ENCODE results near the gene OMP. TPM values are rescaled to one million over a fixed set of nuclear protein-coding genes. Genes with fewer than 3 reads are reported as not detected.

Gene OMP
- total and polyA plus RNA-seq, 7 donors, result 0.32 TPM; not detected in 6

DNA sequence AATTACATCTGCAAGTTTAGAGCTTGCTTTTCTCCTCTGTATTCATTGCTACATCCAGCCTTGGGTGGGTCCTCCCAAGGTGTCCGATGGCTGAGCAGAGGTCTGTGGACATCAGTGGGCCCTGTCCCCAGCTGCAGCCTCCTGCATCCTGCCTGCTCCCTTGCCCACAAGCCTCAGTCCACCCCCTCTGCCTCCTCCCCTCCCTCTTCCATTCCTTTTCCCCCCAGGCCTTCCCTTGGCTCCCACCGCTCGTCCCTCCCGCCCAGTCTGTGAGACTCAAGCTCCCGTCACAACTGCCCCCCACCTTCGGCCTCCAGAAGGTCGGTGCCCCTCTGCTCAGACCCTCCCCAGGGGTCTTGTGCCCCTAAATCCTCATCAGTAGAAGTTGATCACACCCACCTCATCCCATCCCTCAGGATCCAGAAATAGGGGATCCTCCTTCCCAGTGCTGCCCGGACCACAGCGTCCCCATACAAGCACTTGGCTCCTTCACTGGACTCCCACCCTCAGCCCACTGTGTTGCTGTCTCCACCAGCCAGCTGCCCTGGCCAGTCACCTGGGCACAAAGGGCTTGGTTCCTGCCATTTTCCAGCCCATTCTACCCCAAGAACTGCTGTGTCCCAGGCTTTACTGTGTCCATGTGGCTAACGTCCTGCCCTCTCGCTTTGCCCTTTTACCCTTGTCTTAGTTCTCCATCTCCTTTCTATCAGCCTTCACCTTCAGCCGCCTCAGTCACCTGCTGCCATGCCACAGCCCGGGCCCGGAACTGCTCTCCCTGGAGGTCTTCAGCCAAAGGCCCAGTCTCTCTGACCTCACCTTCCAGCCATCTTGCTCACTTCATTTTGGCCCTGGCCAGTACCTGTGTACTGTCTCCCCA is 2.2 kb upstream of the OMP start:
- intact Hi-C loops (cut with DNase I), result no loop called here
- no peaks in the 10 kb centered on the region for H3K9me3 ChIP-seq
- no peaks in the 10 kb centered on the region for H3K4me1 ChIP-seq
- no peak for ATAC-seq
- H3K27me3 ChIP-seq (ENCODE audit: insufficient read depth in 3 of 3, low read length in 2 of 3), result no peaks in the 10 kb centered on the region
- H3K36me3 ChIP-seq (ENCODE audit: insufficient read depth in 1 of 2, low read depth in 1 of 2), result no peaks in the 10 kb centered on the region
- no peak for TF ChIP-seq CTCF (IDR thresholded peaks at IDR 0.05)
- H3K27ac ChIP-seq, result no peak overlapping the region
- 91 to 95% (median 93%) methylated on average over 14 of the region's 14 CpGs for WGBS, 3 donors
- DNase-seq, result peak; percentile 1 to 40
- H3K4me3 ChIP-seq, result no peak overlapping the region

DNA sequence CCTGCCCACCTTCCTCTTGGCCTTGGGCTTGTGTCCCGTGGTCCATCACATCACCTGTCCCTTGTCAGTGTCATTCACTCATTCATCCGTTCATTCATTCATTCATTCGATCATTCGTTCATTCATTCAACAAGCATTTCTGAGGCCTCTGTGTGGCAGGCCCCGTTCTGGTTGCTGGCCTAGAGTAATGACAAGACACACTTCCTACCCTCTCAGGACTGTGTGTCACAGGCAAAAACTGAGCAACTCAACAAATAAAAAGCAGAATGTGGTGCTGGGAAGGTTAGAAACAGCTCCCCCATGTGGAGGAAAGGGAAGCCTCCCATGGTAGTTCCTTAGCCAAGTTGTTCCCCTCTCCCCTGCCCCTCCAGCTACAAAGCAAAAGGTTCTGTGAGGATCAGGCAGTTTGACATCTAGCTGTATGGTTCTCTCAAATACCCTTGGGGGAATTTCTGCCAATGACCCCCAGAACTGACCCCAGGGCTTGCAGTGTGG is 1.6 kb upstream of the OMP start:
- TF ChIP-seq CTCF (IDR thresholded peaks at IDR 0.05), result peak; percentile 8
- Histone ChIP-seq H3K27ac (no peak overlapping the region), H3K36me3 (ENCODE audit: insufficient read depth in 1 of 2, low read depth in 1 of 2) (no peaks in the 10 kb centered on the region), H3K4me1 (no peaks in the 10 kb centered on the region), H3K4me3 (no peak overlapping the region), H3K9me3 (no peaks in the 10 kb centered on the region), H3K27me3 (ENCODE audit: insufficient read depth in 3 of 3, low read length in 2 of 3) (no peaks in the 10 kb centered on the region)
- ATAC-seq (no peak), DNase-seq (peak in 1 of 2 donors; percentile 28)
- 85 to 92% (median 91%) methylated on average over 5 of the region's 5 CpGs for WGBS, 3 donors
- intact Hi-C loops (cut with DNase I), result no loop called here

DNA sequence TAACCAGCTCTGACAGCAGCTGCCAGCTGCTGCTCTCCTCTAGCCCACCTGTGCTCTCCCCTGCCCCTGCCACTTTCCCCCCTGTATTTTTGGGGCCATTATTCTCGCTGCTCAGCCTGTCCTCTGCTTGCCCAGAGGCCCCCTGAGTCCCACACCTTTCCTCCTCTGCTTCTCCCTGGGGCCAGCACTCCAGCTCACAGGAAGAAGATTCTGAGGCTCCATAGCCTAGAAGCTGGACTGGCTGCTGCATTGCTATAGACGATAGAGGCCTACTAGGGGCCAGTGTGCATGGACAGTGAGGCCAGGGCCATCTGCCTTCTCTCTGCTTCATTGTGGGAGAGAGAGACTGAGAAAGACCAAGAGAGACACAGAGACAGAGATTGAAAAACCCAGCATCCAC is 679 bp downstream of the OMP start:
- DNase-seq (no peak), ATAC-seq (no peak)
- Histone ChIP-seq H3K36me3 (ENCODE audit: insufficient read depth in 1 of 2, low read depth in 1 of 2) (no peaks in the 10 kb centered on the region), H3K9me3 (no peaks in the 10 kb centered on the region), H3K27me3 (ENCODE audit: insufficient read depth in 3 of 3, low read length in 2 of 3) (no peaks in the 10 kb centered on the region), H3K4me1 (no peaks in the 10 kb centered on the region), H3K4me3 (no peak overlapping the region), H3K27ac (no peak overlapping the region)
- no peak for TF ChIP-seq CTCF (IDR thresholded peaks at IDR 0.05)
- 67 to 82% (median 76%) methylated on average over 2 of the region's 2 CpGs for WGBS, 3 donors
- intact Hi-C loops (cut with DNase I), result no loop called here

DNA sequence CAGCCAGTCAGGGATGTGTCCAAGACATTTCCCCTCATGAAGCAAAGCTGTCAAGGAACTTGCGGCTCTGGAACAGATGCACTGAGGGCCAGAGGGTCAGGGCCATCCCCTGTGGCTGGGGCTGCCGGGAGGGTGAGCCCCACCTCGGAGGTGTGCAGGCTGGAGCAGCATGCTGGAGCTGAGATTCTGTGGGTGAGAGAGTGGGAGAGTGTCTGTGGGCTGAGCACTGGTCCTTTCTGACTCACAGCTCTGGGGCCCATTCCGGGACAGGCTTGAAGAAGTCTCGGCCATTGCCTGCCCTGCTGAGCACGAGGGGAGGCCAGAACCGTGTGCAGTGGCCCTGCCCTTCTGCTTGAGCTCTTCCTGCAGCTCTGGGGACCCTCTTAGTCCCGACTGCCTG is 2.1 kb downstream of the OMP start:
- H3K4me1 ChIP-seq, result no peaks in the 10 kb centered on the region
- H3K36me3 ChIP-seq (ENCODE audit: insufficient read depth in 1 of 2, low read depth in 1 of 2), result no peaks in the 10 kb centered on the region
- TF ChIP-seq CTCF (IDR thresholded peaks at IDR 0.05), result no peak
- no peaks in the 10 kb centered on the region for H3K9me3 ChIP-seq
- no peak overlapping the region for H3K27ac ChIP-seq
- H3K27me3 ChIP-seq (ENCODE audit: insufficient read depth in 3 of 3, low read length in 2 of 3), result no peaks in the 10 kb centered on the region
- H3K4me3 ChIP-seq, result no peak overlapping the region
- 69 to 91% (median 80%) methylated on average over 7 to 8 of the region's 8 CpGs for WGBS, 3 donors
- DNase-seq (no peak), ATAC-seq (no peak)
- intact Hi-C loops (cut with DNase I), result no loop called here

Data from psoas muscle (tissue), 8 donors.